SK-N-MC (cell line): ENCODE data around the gene PXT1.

Experiments used
- EZH2 ChIP-seq: fragments of 200-600 bp; sonication (generic); IDR thresholded peaks from one replicate; pipeline ENCODE4 v1.6.1; 2017; ENCODE audit warnings: antibody characterized with exemption
- FOXP2 ChIP-seq: optimal IDR thresholded peaks from 2 replicates; pipeline ENCODE3; 2011; ENCODE audit warnings: mild to moderate bottlenecking, moderate library complexity; ENCODE audit not compliant: insufficient read depth; ENCODE audit errors: extremely low read length, control extremely low read depth
- POLR2AphosphoS5 ChIP-seq: IDR thresholded peaks from 2 replicates; pipeline ENCODE4 v1.6.1; 2012; ENCODE audit warnings: mild to moderate bottlenecking, low read depth, low read length, borderline replicate concordance

GRCh38 chr6:36455486-36456027 lies 12.9 kb upstream of the PXT1 start:
- TF ChIP-seq EZH2 (no peak), POLR2AphosphoS5 (no peak), FOXP2 (no peak)
